BLaER1 treated with 17β-estradiol and CSF1 and Interleukin-3, amounts not matched to agents 10 nM and 100 nM (cell line): Measurements from ENCODE around the gene IDH3A.

Experiments used
- H3K27ac ChIP-seq, 11 experiments: shearing (Covaris generic); formaldehyde crosslinking; 2 replicates each; pipeline ENCODE4 v1.8.1; 2022
- H3K27me3 ChIP-seq, 11 experiments: shearing (Covaris generic); formaldehyde crosslinking; 2 replicates each; pipeline ENCODE4 v1.8.1; 2022
- H3K36me3 ChIP-seq, 11 experiments: shearing (Covaris generic); formaldehyde crosslinking; 2 replicates each; pipeline ENCODE4 v1.8.1; 2022
- H3K4me1 ChIP-seq, 10 experiments: shearing (Covaris generic); formaldehyde crosslinking; 2 replicates each; pipeline ENCODE4 v1.8.1; 2022
- H3K4me2 ChIP-seq, 11 experiments: shearing (Covaris generic); formaldehyde crosslinking; 2 replicates each; pipeline ENCODE4 v1.8.1; 2022
- H3K4me3 ChIP-seq, 10 experiments: shearing (Covaris generic); formaldehyde crosslinking; 2 replicates each; pipeline ENCODE4 v1.8.1; 2022
- H3K9ac ChIP-seq, 11 experiments: shearing (Covaris generic); formaldehyde crosslinking; 2 replicates each; pipeline ENCODE4 v1.8.1; 2022
- H3K9me3 ChIP-seq, 11 experiments: shearing (Covaris generic); formaldehyde crosslinking; replicated peaks in 1 of 11; 2 replicates each; pipeline ENCODE4 v1.8.1; 2022
- H4K20me1 ChIP-seq, 11 experiments: shearing (Covaris generic); formaldehyde crosslinking; 2 replicates each; pipeline ENCODE4 v1.8.1; 2022
- Cebpa-rat ChIP-seq, 11 experiments: shearing (Covaris generic); IDR thresholded peaks; 2 replicates each; pipeline ENCODE4 v1.8.1; 2022

The IDH3A gene

DNA sequence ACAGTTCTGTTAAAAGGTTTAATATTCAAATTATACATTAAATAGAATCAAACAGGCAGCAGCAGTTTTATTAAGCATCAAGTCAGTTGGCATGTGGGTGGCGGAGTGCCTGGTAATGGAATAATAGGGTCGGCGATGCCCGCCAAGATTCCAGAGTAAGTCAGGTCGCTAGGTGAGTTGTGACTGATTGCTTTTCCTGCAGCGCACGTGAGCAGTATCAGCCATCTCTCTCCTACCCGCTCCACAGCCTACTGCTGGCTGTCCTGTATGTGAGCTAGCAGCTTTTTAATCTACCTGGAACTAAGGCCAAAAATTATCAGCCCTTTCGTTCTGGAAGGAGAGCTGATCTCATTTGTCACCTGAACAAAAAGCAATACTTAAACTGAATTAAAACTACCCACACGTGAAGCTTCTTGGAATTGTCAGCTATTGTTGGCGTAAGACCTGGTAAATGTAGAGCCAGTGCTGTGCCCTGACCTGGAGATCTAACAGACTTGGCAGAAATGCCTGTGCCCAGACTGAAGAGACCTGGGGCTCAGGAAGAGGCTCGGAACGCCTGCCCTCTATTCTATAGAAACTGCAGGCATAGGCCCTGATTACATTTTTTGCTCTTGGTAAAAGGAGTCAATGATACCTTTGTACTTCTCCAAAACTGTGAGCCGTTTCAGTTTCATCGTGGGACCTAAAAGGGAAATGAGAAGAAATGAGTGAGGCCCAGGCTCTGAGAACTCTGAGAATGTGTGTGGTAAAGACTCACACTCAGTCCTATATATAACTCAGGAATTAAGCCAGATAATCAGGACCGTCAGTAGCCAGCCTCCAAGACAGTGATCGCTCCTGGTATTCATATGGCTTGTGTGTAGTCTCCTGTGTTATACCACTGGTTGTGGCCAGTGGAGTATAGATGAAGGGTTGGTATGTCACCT is 21.9 kb downstream of the IDH3A start:
- H3K9ac ChIP-seq, result peak overlapping the region in 1 of 11 experiments; percentile 28; a peak in 1 of 22 replicates
- peaks cover 43 to 69% (median 65%) of the 10 kb centered on the region in 11 experiments for H3K36me3 ChIP-seq
- H3K4me1 ChIP-seq, result peaks cover 32 to 54% (median 46%) of the 10 kb centered on the region in 10 experiments
- peaks cover 0 to 10% (median 7%) of the 10 kb centered on the region in 11 experiments; a peak in 9 of 22 replicates for H3K9me3 ChIP-seq
- peak overlapping the region in 5 of 11 experiments; percentile 14 to 83 (median 74); a peak in 10 of 22 replicates for H3K27ac ChIP-seq
- peaks cover 0 to 13% (median 0%) of the 10 kb centered on the region in 11 experiments; a peak in 3 of 22 replicates for H4K20me1 ChIP-seq
- H3K4me2 ChIP-seq, result peak overlapping the region in 7 of 11 experiments; percentile 19 to 90 (median 83); a peak in 12 of 22 replicates
- H3K4me3 ChIP-seq, result no peak overlapping the region
- no peaks in the 10 kb centered on the region for H3K27me3 ChIP-seq
- no peak for TF ChIP-seq Cebpa-rat (IDR thresholded peaks at IDR 0.05)

DNA sequence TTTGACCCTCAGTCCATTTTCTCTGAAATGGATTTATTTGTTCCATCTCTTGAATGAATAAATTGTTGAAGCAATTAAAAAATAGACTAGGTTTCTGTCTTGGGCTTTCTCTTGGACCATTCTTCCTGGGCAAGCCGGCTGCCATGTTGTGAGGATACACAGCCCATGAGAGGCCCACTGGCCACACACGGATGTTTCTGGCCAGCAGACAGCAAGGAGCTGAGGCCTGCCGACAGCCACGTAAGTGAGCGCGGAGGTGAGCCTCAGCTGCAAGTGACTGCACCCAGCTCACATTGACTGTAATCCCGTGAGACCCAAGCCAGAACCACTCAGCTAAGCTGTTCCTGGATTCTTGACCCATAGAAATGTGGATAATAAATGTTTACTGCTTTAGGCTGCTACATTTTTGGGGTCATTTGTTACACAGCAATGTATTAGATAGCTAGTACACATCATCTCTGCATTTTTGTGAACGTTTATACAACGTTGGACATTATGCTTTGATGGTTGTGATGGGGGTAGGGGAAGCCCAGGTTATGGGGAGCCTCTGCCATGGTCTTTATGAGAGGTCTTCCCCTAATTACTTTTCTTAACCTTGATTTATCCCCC is 22.8 kb downstream of the IDH3A start:
- H3K4me2 ChIP-seq, result peak overlapping the region in 7 of 11 experiments; percentile 19 to 90 (median 83); a peak in 12 of 22 replicates

DNA sequence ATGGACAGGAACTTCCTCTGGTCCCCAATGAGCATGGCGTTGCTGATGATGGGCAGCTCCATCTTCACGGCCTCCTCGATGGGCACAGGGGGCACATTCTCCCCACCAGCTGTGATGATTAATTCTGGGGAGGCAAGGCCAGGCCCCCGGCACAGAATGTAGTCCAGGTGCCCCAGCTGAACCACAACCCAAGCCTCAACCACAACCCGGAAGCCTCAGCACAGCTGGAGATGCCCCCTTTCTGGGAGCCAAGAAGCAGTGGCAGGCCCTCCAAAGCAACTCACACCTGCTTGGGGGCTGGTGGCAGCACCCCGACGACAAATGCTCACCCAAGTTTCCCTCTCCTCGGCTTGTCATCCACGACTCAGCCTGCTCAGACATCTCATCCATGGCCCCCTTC is 25.2 kb downstream of the IDH3A start:
- H3K27me3 ChIP-seq, result no peaks in the 10 kb centered on the region
- peak overlapping the region; percentile 74 to 90 (median 83) for H3K4me2 ChIP-seq
- peaks cover 11 to 36% (median 33%) of the 10 kb centered on the region in 11 experiments; a peak in 21 of 22 replicates for H3K36me3 ChIP-seq
- H3K9me3 ChIP-seq, result peaks cover 0 to 10% (median 7%) of the 10 kb centered on the region in 11 experiments; a peak in 9 of 22 replicates
- peaks cover 32 to 54% (median 46%) of the 10 kb centered on the region in 10 experiments for H3K4me1 ChIP-seq
- no peak for TF ChIP-seq Cebpa-rat (IDR thresholded peaks at IDR 0.05)
- H3K4me3 ChIP-seq, result no peak overlapping the region
- H4K20me1 ChIP-seq, result peaks cover 0 to 8% (median 0%) of the 10 kb centered on the region in 11 experiments; a peak in 1 of 22 replicates
- H3K9ac ChIP-seq, result peak overlapping the region in 4 of 11 experiments; percentile 7 to 33 (median 16); a peak in 3 of 22 replicates
- peak overlapping the region in 7 of 11 experiments; percentile 28 to 85 (median 69); a peak in 14 of 22 replicates for H3K27ac ChIP-seq

More for the DNA sequence above, 22.8 kb downstream of the IDH3A start:
- no peak overlapping the region for H3K4me3 ChIP-seq
- H3K27ac ChIP-seq, result peak overlapping the region in 5 of 11 experiments; percentile 14 to 83 (median 74); a peak in 9 of 22 replicates
- no peak for TF ChIP-seq Cebpa-rat (IDR thresholded peaks at IDR 0.05)
- no peak overlapping the region; a peak in 1 of 22 replicates for H3K9ac ChIP-seq
- H3K27me3 ChIP-seq, result no peaks in the 10 kb centered on the region
- H3K36me3 ChIP-seq, result peaks cover 34 to 60% (median 56%) of the 10 kb centered on the region in 11 experiments
- peaks cover 32 to 54% (median 46%) of the 10 kb centered on the region in 10 experiments for H3K4me1 ChIP-seq
- peaks cover 0 to 10% (median 7%) of the 10 kb centered on the region in 11 experiments; a peak in 9 of 22 replicates for H3K9me3 ChIP-seq
- H4K20me1 ChIP-seq, result peaks cover 0 to 13% (median 0%) of the 10 kb centered on the region in 11 experiments; a peak in 3 of 22 replicates

DNA sequence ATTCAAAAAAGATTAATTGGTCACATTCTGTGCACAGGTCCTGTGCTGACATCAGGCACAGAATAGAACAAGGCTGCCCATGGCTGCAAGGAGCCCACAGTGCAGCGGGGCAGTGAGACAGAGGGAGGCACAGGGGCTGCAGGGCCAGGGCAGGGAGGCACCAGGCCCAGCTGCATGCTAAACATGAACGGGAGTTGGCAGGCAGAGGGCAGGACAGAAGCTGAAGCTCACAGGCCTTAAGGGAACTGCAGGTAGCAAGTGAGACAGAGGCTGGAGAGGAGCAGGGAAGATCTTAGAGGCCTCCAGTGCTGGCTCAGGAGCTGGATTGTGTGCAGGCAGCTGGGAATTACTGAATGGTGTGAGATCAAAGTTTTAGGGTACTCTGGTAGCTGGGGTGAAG is 26.2 kb downstream of the IDH3A start:
- peaks cover 0 to 7% (median 0%) of the 10 kb centered on the region in 11 experiments; a peak in 1 of 22 replicates for H4K20me1 ChIP-seq
- no peak for TF ChIP-seq Cebpa-rat (IDR thresholded peaks at IDR 0.05)
- H3K9me3 ChIP-seq, result peaks cover 0 to 10% (median 7%) of the 10 kb centered on the region in 11 experiments; a peak in 9 of 22 replicates
- H3K4me1 ChIP-seq, result peaks cover 32 to 53% (median 45%) of the 10 kb centered on the region in 10 experiments
- H3K27ac ChIP-seq, result no peak overlapping the region
- peak overlapping the region in 2 of 11 experiments; percentile 9 to 11; a peak in 1 of 22 replicates for H3K9ac ChIP-seq
- no peaks in the 10 kb centered on the region for H3K27me3 ChIP-seq
- H3K4me3 ChIP-seq, result no peak overlapping the region
- H3K36me3 ChIP-seq, result peaks cover 5 to 27% (median 24%) of the 10 kb centered on the region in 11 experiments; a peak in 20 of 22 replicates
- H3K4me2 ChIP-seq, result peak overlapping the region in 8 of 11 experiments; percentile 74 to 90 (median 82); a peak in 8 of 22 replicates

DNA sequence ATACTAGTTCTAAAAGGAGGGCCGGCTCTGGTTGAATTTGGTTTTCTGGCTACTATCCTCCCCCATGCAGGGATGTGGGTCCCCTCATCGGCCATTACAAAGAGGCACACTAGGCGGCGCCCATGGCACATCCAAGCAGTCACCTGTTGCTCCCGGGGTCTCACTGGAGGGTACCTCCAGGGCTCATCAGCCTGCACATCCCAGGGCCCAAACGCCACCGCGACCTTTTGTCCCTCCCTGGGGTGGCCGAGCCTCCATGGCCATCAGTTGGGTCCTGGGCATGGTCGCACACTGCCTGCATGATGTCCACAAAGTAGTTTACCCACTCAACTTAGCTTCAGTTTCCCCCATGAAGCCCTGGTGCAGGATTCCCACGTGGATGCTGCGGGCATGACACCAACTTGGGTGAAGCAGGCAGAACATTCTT is 28.3 kb downstream of the IDH3A start:
- peaks cover 0 to 4% (median 0%) of the 10 kb centered on the region in 11 experiments; a peak in 4 of 22 replicates for H3K9me3 ChIP-seq
- H3K4me3 ChIP-seq, result no peak overlapping the region
- H3K4me2 ChIP-seq, result no peak overlapping the region
- no peak for TF ChIP-seq Cebpa-rat (IDR thresholded peaks at IDR 0.05)
- no peak overlapping the region for H3K9ac ChIP-seq
- no peaks in the 10 kb centered on the region for H3K27me3 ChIP-seq
- no peak overlapping the region for H3K27ac ChIP-seq
- peaks cover 21 to 32% (median 31%) of the 10 kb centered on the region in 10 experiments for H3K4me1 ChIP-seq
- H4K20me1 ChIP-seq, result 0 out of 22 replicates have a peak, but pooled peaks cover 0 to 5% (median 0%) of the 10 kb centered on the region in 11 experiments
- H3K36me3 ChIP-seq, result peaks cover 0 to 5% (median 4%) of the 10 kb centered on the region in 11 experiments; a peak in 14 of 22 replicates

DNA sequence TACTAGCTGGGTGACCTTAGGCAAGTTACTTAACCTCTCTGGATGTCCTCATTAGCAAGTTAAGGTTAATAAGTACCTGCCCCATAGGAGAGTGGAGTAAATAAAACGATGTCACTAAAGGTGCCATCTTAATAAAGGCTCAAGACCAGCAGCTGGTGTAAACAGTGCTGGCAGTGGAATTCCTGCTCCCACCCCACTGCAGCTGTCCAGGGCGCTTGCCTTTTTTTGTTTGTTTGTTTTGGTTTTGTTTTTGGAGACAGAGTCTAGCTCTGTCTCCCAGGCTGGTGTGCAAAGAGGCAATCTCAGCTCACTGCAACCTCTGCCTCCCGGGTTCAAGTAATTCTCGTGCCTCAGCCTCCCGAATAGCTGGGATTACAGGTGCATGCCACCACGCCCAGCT is 28.9 kb downstream of the IDH3A start:
- no peaks in the 10 kb centered on the region for H3K9me3 ChIP-seq
- 0 out of 22 replicates have a peak, but pooled peaks cover 0 to 5% (median 0%) of the 10 kb centered on the region in 11 experiments for H4K20me1 ChIP-seq
- H3K4me3 ChIP-seq, result no peak overlapping the region
- no peak overlapping the region for H3K27ac ChIP-seq
- no peaks in the 10 kb centered on the region for H3K36me3 ChIP-seq
- peaks cover 15 to 26% (median 25%) of the 10 kb centered on the region in 10 experiments for H3K4me1 ChIP-seq
- H3K4me2 ChIP-seq, result no peak overlapping the region
- no peak for TF ChIP-seq Cebpa-rat (IDR thresholded peaks at IDR 0.05)
- no peaks in the 10 kb centered on the region for H3K27me3 ChIP-seq
- H3K9ac ChIP-seq, result no peak overlapping the region

DNA sequence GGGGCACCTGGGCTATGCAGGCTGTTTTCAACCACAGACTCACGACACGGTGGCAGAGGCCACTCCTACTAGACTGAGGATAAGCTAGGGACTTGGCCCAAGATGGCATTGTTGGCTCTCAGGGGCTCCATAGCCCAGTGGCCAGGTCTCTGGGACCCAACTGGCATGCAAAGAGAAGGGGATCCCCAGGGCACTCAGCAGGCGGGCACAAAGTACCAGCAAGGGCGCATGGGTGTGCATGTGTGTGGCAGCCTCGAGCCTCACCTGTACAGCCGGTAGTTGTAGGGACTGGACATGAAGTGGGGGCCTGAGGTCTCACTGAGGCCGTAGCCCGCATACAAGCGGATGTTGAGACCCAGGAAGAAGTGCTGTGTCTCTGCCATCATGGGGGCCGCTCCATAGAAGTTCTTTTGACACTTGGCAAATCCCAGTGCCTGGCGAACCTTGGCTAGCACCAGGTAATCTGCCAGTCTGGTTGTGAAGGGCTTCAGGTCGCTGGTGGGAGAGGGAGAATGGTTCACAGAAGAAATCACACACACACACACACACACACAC is 30.2 kb downstream of the IDH3A start:
- H3K4me1 ChIP-seq, result peaks cover 2 to 13% (median 12%) of the 10 kb centered on the region in 10 experiments
- H3K4me3 ChIP-seq, result no peak overlapping the region
- no peaks in the 10 kb centered on the region for H3K27me3 ChIP-seq
- H3K9me3 ChIP-seq, result no peaks in the 10 kb centered on the region
- H3K27ac ChIP-seq, result no peak overlapping the region
- 0 out of 22 replicates have a peak, but pooled peaks cover 0 to 1% (median 0%) of the 10 kb centered on the region in 11 experiments for H4K20me1 ChIP-seq
- no peak overlapping the region for H3K4me2 ChIP-seq
- no peak for TF ChIP-seq Cebpa-rat (IDR thresholded peaks at IDR 0.05)
- H3K36me3 ChIP-seq, result no peaks in the 10 kb centered on the region
- no peak overlapping the region for H3K9ac ChIP-seq

DNA sequence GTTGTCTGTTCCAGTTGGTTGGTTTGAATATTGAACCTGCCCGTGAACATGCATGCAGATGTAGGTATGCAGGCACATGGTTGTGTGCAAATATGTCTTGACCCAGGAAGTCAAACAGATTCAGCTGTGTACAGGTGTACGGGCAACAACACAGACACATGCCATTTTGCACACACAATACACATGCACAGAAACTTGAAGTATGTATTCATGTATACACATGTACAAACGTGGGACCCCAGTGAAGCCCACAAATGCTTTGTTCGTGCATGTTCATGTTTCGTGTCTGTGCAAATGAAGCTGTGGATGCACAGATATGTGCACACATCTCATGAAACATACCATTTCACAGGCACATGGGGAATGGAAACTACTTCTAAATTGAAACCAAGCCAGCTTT is 30.7 kb downstream of the IDH3A start:
- no peaks in the 10 kb centered on the region for H3K36me3 ChIP-seq
- no peak for TF ChIP-seq Cebpa-rat (IDR thresholded peaks at IDR 0.05)
- H3K9ac ChIP-seq, result no peak overlapping the region
- peaks cover 0 to 8% (median 6%) of the 10 kb centered on the region in 10 experiments; a peak in 16 of 20 replicates for H3K4me1 ChIP-seq
- H3K4me2 ChIP-seq, result no peak overlapping the region
- H3K27ac ChIP-seq, result no peak overlapping the region
- no peaks in the 10 kb centered on the region for H3K27me3 ChIP-seq
- H3K4me3 ChIP-seq, result no peak overlapping the region
- H4K20me1 ChIP-seq, result no peaks in the 10 kb centered on the region
- H3K9me3 ChIP-seq, result no peaks in the 10 kb centered on the region
